ELF-1 (cell line): Measurements from ENCODE around the gene SIAH2.

Experiments used
- DNase-seq: peaks from one replicate; pipeline ENCODE4 v3.0.0-alpha.2; 2016; ENCODE audit warnings: low read depth, low spot score

Gene SIAH2

DNA sequence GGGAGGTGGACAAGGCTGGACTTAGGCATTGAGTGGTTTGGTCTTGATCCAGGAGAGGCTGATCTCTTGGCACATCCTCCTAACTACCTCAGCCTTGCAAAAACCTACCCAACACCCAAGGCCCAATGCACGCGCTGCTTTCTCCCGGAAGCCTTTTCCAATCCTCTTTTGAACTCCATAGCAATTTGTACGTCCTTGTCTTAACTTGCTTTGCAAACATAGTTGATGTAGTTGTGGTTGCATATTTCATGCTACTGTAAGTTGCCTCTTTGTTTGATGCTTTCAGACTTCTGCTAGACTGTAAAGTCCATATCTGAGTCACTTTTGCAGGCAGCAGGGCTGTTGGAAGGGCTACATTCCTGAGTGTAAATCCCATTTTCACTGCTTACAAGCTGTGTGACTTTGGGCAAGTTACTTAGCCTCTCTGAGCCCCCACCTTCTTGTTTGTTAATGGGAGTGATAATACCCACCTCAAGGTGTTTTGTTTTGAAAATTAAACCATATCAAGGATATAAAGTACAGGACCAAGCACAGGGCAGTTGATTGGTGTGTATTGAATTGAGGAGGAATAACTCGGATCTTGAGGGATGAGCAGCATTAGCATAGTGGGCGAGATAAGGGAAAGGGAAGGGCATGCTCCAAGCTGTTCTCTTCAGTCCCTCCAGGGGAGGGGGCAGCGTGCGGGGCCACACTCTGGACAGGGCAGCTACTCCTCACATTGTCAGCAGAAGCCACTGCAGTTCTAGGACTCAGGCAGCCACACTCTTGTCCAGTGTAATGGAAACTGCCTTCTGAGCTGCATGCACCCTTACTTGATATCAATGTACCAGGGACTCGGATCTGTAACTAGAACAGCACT is 28.8 kb downstream of the SIAH2 start:
- no peak for DNase-seq

DNA sequence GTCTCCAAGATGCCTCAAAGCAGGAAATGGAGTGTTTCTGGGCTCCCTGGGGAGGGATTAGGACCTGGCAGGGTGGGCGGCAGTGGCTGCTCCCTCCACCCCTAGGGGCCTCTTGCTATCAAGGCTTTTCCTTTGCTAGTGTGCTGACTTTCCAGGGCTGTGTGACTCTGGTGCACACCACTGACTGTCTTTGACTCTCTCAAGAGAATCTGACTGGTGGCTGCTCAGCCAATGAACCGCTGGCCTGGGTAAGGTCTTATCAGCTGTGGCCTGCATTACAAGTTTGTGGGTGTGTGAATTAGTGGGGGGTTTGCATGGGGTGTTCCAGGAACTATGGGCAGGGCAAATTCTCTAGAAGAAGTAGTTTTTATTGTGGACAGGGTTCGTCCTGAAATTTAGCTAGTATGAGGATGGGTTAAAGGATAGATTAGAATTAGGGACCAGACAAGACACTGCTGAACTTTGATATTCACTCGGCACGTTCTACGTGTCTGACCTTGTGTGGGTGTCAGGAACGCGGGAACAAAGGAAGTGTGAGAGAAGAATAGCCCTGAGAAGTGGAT is 29.5 kb downstream of the SIAH2 start:
- peak; percentile 33 for DNase-seq

DNA sequence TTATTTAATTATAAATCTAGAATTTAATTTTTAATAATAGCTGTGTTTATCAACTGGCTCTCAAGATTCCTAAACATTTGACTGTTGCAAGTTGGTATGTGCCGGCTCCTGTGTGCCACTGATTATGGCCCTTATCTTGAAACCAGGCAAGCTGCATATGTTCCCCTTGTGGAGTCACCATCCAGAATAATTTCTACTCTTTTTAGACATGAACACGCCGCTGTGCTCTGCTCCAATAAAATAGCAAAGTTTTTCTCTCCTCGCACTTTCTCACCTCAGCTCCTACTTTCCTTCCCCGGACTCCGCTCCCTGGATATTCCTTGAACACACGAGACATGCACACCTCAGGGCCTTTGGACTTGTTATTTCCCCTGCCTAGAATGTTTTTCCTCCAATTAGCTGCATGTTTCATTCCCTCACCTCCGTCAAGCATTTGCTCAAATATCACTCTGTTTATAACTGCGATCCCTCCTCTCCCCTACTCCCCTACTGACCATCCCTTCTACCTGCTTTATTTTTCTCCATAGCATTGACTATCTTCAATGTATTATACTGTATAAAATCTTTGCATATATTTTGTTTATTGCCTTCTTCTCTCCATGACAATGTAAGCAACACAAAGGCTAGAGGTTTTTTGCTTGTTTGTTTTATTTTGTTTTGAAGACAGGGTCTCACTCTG is 33.1 kb downstream of the SIAH2 start:
- DNase-seq, result no peak

DNA sequence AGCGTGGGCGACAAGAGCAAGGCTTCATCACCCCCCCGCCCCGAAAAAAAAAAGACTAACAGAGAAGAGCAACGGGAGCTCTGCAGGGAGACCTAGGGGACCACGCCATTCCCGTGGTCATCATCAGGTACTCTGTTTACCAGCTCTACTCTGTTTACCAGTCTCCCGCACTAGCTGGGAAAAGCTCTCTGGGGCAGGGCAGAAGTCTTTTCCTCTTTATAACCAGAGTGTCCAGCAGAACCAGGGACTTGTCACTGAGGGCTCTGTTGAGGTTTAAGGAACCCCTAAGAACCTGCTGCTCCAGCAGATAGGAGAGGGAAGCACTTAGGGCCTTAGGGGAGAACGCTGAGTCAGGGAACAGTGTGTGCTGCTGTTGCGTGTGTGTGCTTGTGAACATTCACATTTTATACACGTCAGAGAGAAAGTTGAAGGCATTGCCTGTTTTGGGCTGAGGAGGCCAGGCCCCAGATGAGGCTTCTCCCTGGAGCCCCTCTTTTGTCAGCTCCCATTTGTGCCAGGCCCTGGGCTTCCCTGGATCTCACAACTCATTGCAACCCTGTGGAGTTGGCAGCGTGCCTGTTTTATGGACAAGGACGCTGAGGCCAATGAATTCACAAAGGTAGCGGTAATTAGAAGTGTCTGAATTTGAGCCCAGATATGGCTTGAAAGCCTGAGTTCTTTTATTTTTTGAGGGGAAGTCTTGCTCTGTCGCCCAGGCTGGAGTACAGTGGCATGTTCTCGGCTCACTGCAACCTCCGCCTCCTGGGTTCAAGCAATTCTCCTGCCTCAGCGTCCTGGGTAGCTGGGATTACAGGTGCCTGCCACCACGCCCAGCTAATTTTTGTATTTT is 35.1 kb downstream of the SIAH2 start:
- DNase-seq, result no peak

DNA sequence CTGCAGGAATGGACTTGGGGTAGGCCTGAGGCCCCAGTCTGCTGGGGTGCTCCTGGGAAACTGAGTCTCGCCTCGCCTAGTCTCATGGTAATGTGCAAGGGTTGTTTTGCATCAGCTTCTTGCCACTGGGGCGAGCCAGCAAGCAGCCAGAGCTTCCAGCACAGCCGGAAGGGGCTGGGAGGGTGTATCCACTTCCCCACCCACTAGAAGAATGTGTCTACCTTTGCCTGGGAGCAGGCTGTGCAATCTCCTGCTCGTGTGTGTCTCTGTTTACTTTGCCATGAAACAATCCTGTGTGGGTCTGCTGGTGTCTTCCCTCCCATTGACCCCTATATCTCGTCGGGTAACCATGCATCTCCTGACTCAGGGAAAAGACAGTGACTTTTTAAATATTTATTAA is 37.4 kb downstream of the SIAH2 start:
- DNase-seq, result no peak

DNA sequence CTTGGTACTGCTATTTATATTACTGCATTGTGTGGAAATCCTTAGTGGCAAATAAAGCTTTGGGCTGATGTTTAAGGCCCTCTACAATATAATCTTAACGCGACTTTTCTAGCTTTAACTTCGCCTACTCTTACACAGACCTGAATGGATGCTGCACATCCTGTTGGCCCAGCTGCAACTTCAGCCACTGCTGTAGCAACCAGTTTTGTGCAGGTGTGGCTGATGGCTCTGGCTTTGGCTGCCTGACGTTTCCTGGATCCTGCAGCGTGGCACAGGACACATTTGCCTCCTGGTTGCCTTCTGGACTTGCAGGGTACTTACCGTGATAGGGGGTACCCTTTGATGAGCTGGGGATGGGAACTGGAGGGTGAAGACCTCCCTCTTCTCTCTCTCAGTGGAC is 39.0 kb downstream of the SIAH2 start:
- DNase-seq, result no peak

DNA sequence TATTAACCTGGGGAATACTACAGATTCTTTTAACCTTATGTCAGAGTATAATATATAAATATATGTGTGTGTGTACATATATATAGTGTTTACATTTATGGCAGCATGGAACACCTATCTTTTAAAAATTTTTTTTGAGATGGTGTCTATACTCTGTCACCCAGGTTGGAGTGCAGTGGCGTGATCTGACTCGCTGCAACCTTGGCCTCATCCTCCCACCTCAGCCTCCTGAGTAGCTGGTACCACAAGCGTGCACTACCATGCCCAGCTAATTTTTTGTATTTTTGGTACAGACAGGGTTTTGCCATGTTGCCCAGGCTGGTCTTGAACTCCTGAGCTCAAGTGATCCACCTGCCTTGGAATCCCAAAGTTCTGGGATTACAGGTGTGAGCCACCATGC is 40.7 kb downstream of the SIAH2 start:
- DNase-seq, result no peak

DNA sequence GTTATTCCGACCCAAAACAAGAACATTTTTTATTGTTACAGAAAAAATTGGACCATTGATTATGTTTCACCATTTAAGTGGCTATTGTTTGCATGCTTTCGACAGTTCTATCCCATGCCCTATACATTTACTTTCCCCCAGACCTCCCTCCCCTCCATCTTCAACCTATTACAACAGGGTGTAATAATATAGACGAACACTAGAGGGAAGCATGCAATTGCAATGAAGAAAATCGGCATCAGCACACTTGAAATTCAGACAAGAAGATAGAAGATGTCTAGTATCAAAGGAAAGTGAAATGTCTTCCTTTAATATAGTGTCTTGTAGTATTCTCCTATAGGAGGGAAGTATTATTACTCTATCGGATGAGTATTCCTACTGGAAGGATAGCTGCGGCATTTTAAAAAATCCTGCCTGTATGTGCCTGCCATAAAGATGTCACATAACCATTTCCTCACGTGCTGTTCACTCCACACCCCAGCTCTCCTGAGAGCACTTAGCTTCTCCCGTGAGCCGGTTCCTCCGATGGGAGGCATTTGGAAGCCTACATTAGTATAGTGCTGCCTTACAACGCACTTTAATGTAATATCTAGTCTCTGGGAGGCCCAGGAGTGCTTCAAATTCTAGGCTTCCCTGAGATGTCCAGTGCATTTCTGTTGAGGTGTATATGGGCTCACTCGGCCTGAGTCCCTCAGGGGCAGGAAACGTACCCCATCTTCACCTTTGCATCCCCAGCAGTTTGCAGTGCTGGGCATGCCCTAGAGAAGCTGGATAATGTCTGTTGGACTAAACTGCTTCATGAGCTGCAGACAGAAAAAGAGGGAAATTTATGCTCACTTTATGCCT is 41.5 kb downstream of the SIAH2 start:
- no peak for DNase-seq

DNA sequence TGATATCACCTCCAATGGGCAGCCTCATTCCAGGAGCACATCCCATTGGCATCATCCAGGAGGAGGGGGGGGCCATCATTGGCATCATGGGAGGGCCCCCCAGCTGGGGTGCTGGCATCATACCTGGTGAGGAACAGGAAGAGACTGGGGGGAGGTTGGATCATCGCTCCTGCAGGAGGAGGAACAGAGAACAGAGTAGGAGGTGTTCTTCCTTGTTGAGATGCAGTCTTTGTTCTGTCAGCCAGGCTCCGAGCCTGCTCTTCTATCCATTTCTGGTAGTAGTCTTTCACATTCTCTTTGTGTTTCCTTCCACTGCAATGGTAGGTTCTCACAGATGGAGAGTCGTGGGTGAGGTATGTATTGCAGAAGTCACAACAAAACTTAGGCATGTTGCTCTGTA is 42.5 kb downstream of the SIAH2 start:
- no peak for DNase-seq

DNA sequence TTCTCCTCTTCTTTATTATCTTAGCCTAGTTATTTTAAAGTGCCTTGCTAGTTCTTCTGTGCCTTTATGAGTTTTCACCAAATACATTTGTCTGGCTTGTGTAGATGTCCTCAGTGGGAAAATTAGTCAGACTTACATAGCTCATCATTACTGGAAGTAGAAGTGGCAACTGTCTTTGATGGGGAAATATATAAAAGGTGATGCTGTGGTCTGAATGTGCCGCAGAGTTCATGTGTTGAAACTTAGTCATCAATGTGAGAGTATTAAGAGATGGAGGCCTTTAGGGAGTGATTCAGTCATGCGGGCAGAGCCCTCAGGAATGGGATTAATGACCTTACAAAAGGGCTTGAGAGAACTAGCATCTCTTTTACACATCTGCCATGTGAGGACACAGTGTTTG is 52.9 kb downstream of the SIAH2 start:
- no peak for DNase-seq

DNA sequence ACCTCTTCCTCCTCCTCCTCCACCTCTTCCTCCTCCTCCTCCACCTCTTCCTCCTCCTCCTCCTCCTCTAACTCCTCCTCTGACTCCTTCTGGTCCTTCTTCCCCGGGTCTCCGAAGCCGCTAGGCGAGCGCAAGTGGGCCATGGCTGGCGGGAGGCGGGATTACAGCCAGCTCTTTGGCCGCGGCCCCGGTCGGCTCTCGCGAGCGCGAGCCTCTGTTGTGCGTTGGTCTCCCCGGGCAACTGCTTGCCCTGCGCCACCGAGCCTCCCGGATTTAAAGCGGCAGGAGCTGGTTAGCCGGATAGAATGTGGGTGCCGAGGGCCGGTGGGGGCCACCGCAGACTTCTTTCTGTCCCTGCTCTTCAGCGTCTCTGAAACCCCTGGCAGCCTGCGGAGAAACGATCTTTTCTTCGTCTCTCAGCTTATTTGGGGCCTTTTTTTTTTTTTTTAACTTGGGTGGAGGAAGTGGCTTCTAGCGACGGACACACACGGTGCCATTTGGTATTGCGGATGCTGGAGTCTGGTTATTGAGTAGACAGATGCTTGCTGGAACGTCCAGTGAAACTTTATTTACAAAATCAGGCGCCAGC is 59.1 kb downstream of the SIAH2 start, which contains the start of gene ERICH6:
TSS of gene ERICH6 (minus strand) at position 165 of the 589 bp plus-strand sequence. CDS start at position 143, 22 bp downstream.
- DNase-seq, result peak; percentile 95

DNA sequence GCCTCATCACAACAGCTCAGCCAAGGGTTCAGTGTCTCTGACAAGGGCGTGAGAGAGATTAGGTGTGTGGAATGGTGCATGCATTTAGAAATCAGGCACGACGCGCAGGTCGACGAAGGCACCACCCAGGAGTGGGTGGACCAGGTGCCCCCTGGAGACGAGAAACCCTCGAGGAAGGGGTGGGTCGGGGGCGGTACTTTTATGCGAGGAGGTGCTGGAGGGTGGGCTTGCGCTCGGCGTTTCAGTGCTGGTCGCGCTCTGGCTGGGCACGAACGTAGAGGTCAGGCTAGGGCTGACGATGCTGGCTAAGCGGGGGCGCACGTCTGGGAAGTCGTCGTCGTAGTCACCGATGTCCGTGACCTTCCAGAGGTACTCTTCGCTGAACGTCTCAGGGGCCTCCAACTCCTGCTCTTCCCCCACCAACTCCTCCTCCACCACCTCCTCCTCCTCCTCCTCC is 59.6 kb downstream of the SIAH2 start:
- peak; percentile 32 for DNase-seq

DNA sequence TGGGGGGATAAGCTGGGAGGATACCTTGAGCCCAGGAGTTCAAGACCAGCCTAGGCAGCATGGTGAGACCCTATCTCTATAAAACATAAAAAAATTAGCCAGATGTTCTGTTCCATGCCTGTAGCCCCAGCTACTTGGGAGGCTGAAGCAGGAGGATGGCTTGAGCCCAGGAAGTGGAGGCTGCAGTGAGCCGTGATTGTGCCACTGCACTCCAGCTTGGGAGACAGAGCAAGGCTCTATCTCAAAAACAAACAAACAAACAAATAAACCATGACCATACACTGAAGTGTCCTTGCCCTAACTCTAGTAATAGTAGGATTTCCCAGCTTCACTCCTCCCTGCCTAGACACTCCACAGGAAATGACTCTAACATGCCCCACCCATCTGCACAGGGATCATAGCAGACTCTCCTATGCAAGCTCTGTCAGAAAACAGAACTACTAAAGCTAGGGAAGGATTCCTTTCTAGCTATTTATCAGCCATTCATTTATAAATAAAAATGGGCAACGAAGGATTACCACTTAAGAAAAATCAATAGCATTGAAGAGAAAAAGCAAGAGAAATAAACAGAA is 63.8 kb downstream of the SIAH2 start:
- no peak for DNase-seq

DNA sequence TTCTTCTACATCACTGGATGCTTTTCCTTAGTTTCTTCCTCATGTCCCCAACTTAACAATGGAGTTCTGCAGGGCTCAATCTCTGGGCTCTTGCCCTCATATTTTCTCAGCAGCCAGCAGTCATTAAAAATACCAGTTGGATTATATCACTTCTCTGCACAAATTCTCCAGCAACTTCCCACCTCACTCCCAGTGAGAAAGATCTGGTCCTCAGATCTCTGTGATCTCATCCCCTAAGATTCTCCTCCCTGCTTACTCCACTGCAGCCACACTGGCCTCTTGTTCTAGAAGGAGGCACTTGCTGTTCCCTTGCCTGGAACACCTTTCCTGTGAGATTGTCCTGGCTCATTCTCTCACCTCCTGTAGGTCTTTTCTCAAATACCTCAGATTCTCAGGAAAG is 65.3 kb downstream of the SIAH2 start:
- no peak for DNase-seq

DNA sequence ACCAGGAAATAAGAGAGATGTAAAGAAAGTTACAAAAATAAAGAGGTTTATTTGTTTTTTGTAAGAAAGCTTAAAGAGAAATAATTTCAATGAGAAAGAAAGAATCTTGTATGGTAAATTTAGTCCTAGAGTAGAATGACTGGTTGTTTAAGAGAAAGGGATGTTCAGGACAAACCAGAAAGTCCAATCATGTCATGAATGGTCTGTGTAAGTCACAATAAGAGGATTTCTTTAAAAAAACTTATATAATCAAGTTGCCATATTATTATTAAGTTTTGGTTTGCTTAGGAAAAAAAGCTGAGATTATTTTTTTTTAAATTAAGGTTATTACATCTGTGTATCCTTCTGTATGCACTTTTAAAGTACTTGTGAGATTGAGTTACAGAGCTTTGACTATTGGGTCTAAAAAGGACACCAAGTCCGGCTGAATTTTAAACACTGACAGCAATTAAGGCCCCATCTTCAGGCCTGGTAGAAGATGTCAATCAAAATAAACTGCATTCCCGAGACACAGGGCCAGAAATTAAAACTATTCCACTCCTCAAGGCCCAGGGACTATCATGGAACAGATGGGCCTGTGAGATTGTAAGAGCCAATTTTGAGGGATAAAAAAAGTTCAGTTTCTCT is 71.4 kb downstream of the SIAH2 start:
- DNase-seq, result no peak
